GM12892 (cell line): ENCODE measurements around the gene CCNJL.

Experiments
- POLR2A ChIP-seq: IDR thresholded peaks from 2 replicates; pipeline ENCODE4 v1.6.1; 2011; ENCODE audit warnings: low read depth, low read length, control low read depth
- POLR2AphosphoS5 ChIP-seq: IDR thresholded peaks from 2 replicates; pipeline ENCODE4 v1.6.1; 2011; ENCODE audit warnings: low read depth, low read length, control low read depth
- TAF1 ChIP-seq: IDR thresholded peaks from 2 replicates; pipeline ENCODE4 v1.6.1; 2011; ENCODE audit warnings: low read depth, mild to moderate bottlenecking, control low read depth, low read length, borderline replicate concordance

- TF ChIP-seq POLR2A, result no peak
- no peak for TF ChIP-seq POLR2AphosphoS5
- TF ChIP-seq TAF1, result no peak
Measured at GRCh38 chr5:160293386-160293785, 19.0 kb downstream of the CCNJL start.
